Tibial nerve (tissue), 4 donors: ENCODE measurements around the gene GEN1. TPM values are rescaled to one million over a fixed set of nuclear protein-coding genes. Genes with fewer than 3 reads are reported as not detected.

Experiments
- DNase-seq, 2 donors: peaks; one replicate each; pipeline ENCODE4 v3.0.0-alpha.2; 2019; ENCODE audit warnings: low spot score in 2 of 2
- H3K27ac ChIP-seq, 4 donors: fragments of 200-600 bp; sonication (generic) in 3 of 4; one replicate each; pipeline ENCODE4 v1.5.1; 2017 to 2019; ENCODE audit warnings: mild to moderate bottlenecking in 1 of 4
- H3K27me3 ChIP-seq, 2 donors: fragments of 200-600 bp; sonication (generic) in 1 of 2; one replicate each; pipeline versions ENCODE4 v1.5.1 to v1.6.0; 2017 to 2019
- H3K36me3 ChIP-seq, 3 donors: fragments of 200-600 bp; sonication (generic); one replicate each; pipeline ENCODE4 v1.5.1; 2018 to 2019
- H3K4me1 ChIP-seq, 4 donors: fragments of 200-600 bp; sonication (generic) in 3 of 4; one replicate each; pipeline ENCODE4 v1.5.1; 2017 to 2019
- H3K4me3 ChIP-seq, 4 donors: fragments of 200-600 bp; sonication (generic) in 3 of 4; one replicate each; pipeline ENCODE4 v1.5.1; 2017 to 2019; ENCODE audit warnings: mild to moderate bottlenecking in 1 of 4, moderate library complexity in 1 of 4
- H3K9me3 ChIP-seq, 4 donors: fragments of 200-600 bp; sonication (generic) in 3 of 4; one replicate each; pipeline ENCODE4 v1.5.1; 2017 to 2019
- CTCF ChIP-seq, 5 experiments: fragments of 200-600 bp in 3 of 5; fragments of 450-650 bp in 2 of 5; sonication (generic) in 3 of 5; IDR thresholded peaks; one replicate each; pipeline ENCODE4 v1.5.1; 2016 to 2019; ENCODE audit warnings: antibody characterized with exemption in 5 of 5, mild to moderate bottlenecking in 3 of 5, moderate library complexity in 2 of 5
- EP300 ChIP-seq, 2 donors: sonication (generic); formaldehyde crosslinking; IDR thresholded peaks; one replicate each; pipeline ENCODE4 v1.6.1; 2017; ENCODE audit warnings: antibody characterized with exemption in 2 of 2, mild to moderate bottlenecking in 1 of 2
- POLR2A ChIP-seq, 2 donors: fragments of 450-650 bp; IDR thresholded peaks; one replicate each; pipeline ENCODE4 v1.6.1; 2017; ENCODE audit warnings: antibody characterized with exemption in 2 of 2, mild to moderate bottlenecking in 2 of 2, moderate library complexity in 2 of 2
- WGBS, 2 donors: methylation state at CpG; one replicate each; pipeline ENCODE4 v1.1.5; 2018; 5-methylcytosine and 5-hydroxymethylcytosine counted together
- total RNA-seq, 4 donors: library from RNA; depleted of rRNA; stranded (reverse); fragments of >200 nt; gene quantifications; one replicate each; pipeline ENCODE4 v1.1.0, GENCODE V29; 2016

Gene GEN1
- total RNA-seq, 4 donors from 2014 or later = 1.5 to 17.5 (median 4.2) TPM

- DNase-seq = no peak
- TF ChIP-seq POLR2A (IDR thresholded peaks at IDR 0.05) (no peak), CTCF (IDR thresholded peaks at IDR 0.05) (no peak), EP300 (IDR thresholded peaks at IDR 0.05) (no peak)
- no peaks in the 10 kb centered on the region for H3K27me3 ChIP-seq
- H3K4me1 ChIP-seq = no peaks in the 10 kb centered on the region
- 56 to 68% methylated on average over 1 of the region's 1 CpG for WGBS, 2 donors
- no peak overlapping the region for H3K4me3 ChIP-seq
- no peaks in the 10 kb centered on the region for H3K9me3 ChIP-seq
- H3K27ac ChIP-seq = no peak overlapping the region
- H3K36me3 ChIP-seq = no peaks in the 10 kb centered on the region
These were observed 36.6 kb downstream of the GEN1 start for GRCh38 chr2:17790536-17790935.

DNA sequence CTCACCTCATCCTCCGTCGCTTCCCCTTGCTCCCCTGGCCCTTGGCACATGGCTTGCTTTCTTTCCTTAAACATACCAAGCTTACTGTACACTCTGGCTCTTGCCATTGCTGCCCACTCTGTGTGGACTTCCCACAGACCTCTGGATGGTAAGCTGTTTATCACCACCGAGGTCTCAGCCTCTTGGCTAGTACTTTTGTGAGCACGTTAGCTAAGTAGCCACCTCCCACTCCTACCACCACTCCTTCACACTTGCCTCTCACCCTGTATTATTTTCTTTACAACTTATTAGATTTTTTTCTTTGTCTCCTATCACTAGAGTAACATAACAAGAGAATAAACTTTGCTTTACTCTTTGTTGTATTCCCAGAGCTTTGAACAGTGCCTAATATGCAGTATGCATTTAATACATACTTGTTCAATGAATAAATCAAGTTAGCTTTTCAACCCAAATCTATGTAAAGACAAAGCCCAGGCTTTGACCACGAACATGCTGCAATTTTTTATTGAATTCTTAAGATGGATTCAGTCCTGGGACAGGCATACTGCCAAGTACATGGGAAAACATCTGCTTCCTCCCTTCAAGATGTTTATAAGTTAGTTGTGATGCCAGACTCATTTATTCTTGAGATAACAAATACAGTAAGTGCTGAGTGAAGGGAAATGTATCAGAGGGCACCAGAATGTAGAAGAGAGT, 37.3 kb downstream of the GEN1 start:
- DNase-seq = no peak
- Histone ChIP-seq H3K27me3 (no peaks in the 10 kb centered on the region), H3K27ac (no peak overlapping the region), H3K4me3 (no peak overlapping the region), H3K36me3 (no peaks in the 10 kb centered on the region), H3K9me3 (no peaks in the 10 kb centered on the region), H3K4me1 (no peaks in the 10 kb centered on the region)
- TF ChIP-seq POLR2A (IDR thresholded peaks at IDR 0.05) = no peak
- TF ChIP-seq CTCF (IDR thresholded peaks at IDR 0.05) = no peak
- no peak for TF ChIP-seq EP300 (IDR thresholded peaks at IDR 0.05)
- WGBS, 2 donors = 39 to 44% methylated on average over 5 of the region's 5 CpGs

DNA sequence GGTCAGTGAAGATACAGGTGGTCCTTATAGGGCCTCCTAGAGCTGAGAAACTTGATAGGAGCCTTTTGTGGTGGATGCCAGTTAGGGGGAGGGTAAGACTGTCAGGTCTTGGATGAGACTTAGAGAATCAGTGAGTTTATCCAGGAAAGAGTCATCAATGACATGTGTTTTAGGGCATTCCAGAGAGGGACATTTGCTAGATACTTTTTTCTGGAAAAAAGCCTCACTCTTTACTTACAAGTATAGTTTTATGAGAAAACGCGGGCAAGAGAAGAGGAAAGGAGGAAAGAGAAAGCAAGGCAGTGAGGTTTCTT, 37.8 kb downstream of the GEN1 start:
- no peak for DNase-seq
- Histone ChIP-seq H3K9me3 (no peaks in the 10 kb centered on the region), H3K27me3 (no peaks in the 10 kb centered on the region), H3K4me3 (no peak overlapping the region), H3K36me3 (no peaks in the 10 kb centered on the region), H3K4me1 (no peaks in the 10 kb centered on the region), H3K27ac (no peak overlapping the region)
- WGBS, 2 donors = 84 to 86% methylated on average over 2 of the region's 2 CpGs
- TF ChIP-seq POLR2A (IDR thresholded peaks at IDR 0.05) (no peak), EP300 (IDR thresholded peaks at IDR 0.05) (no peak), CTCF (IDR thresholded peaks at IDR 0.05) (no peak)

- H3K27me3 ChIP-seq = no peaks in the 10 kb centered on the region
- H3K4me1 ChIP-seq = no peaks in the 10 kb centered on the region
- H3K9me3 ChIP-seq = no peaks in the 10 kb centered on the region
- DNase-seq = no peak
- H3K27ac ChIP-seq = no peak overlapping the region
- no peak overlapping the region for H3K4me3 ChIP-seq
- TF ChIP-seq POLR2A (IDR thresholded peaks at IDR 0.05) (no peak), CTCF (IDR thresholded peaks at IDR 0.05) (no peak), EP300 (IDR thresholded peaks at IDR 0.05) (no peak)
- no peaks in the 10 kb centered on the region for H3K36me3 ChIP-seq
- WGBS, 2 donors = 13 to 80% methylated on average over 1 of the region's 1 CpG
These were observed 38.6 kb downstream of the GEN1 start for GRCh38 chr2:17792515-17792914.

GRCh38 chr2:17793296-17793695, 39.4 kb downstream of the GEN1 start:
- TF ChIP-seq POLR2A (IDR thresholded peaks at IDR 0.05) (no peak), EP300 (IDR thresholded peaks at IDR 0.05) (no peak), CTCF (IDR thresholded peaks at IDR 0.05) (no peak)
- no peaks in the 10 kb centered on the region for H3K4me1 ChIP-seq
- WGBS, 2 donors = 65 to 68% methylated on average over 4 of the region's 4 CpGs
- H3K36me3 ChIP-seq = no peaks in the 10 kb centered on the region
- H3K4me3 ChIP-seq = no peak overlapping the region
- H3K27ac ChIP-seq = no peak overlapping the region
- H3K9me3 ChIP-seq = no peaks in the 10 kb centered on the region
- DNase-seq = no peak
- no peaks in the 10 kb centered on the region for H3K27me3 ChIP-seq
